Measurements from ENCODE around the gene MAPT.
"Not testable (repeated sequence)": the region's sequence is repeated elsewhere in the genome, so short reads cannot be mapped to it uniquely, and the experiment has no call there.

Gene MAPT

DNA sequence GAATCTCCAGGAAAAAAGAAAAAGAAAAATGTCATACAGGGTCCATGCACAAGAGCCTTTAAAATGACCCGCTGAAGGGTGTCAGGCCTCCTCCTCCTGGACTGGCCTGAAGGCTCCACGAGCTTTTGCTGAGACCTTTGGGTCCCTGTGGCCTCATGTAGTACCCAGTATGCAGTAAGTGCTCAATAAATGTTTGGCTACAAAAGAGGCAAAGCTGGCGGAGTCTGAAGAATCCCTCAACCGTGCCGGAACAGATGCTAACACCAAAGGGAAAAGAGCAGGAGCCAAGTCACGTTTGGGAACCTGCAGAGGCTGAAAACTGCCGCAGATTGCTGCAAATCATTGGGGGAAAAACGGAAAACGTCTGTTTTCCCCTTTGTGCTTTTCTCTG lies 105.5 kb downstream of the MAPT start:
- no peak for DNase-seq (ENCODE audit: low read depth, low spot score)
- no peak overlapping the region for H3K27ac ChIP-seq

GRCh38 chr17:46000292-46000691 lies 105.9 kb downstream of the MAPT start:
- no peak for DNase-seq (ENCODE audit: low read depth, low spot score)
- no peak overlapping the region for H3K27ac ChIP-seq

DNA sequence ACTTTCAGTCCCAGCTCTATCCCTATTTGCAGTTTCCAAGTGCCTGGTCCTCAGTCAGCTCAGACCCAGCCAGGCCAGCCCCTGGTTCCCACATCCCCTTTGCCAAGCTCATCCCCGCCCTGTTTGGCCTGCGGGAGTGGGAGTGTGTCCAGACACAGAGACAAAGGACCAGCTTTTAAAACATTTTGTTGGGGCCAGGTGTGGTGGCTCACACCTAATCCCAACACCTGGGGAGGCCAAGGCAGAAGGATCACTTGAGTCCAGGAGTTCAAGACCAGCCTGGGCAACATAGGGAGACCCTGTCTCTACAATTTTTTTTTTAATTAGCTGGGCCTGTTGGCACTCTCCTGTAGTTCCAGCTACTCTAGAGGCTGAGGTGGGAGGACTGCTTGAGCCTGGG lies 106.4 kb downstream of the MAPT start:
- DNase-seq (ENCODE audit: low read depth, low spot score) = no peak
- H3K27ac ChIP-seq = no peak overlapping the region

DNA sequence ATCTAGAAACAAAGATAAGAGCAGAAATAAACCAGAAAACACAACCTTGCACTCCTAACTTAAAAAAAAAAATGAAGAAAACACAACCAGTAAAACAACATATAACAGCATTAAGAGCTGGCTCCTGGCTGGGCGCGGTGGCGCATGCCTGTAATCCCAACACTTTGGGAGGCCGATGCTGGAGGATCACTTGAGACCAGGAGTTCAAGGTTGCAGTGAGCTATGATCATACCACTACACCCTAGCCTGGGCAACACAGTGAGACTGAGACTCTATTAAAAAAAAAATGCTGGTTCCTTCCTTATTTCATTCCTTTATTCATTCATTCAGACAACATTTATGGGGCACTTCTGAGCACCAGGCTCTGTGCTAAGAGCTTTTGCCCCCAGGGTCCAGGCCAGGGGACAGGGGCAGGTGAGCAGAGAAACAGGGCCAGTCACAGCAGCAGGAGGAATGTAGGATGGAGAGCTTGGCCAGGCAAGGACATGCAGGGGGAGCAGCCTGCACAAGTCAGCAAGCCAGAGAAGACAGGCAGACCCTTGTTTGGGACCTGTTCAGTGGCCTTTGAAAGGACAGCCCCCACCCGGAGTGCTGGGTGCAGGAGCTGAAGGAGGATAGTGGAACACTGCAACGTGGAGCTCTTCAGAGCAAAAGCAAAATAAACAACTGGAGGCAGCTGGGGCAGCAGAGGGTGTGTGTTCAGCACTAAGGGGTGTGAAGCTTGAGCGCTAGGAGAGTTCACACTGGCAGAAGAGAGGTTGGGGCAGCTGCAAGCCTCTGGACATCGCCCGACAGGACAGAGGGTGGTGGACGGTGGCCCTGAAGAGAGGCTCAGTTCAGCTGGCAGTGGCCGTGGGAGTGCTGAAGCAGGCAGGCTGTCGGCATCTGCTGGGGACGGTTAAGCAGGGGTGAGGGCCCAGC lies 107.3 kb downstream of the MAPT start:
- DNase-seq (ENCODE audit: low read depth, low spot score) = no peak
- no peak overlapping the region for H3K27ac ChIP-seq

DNA sequence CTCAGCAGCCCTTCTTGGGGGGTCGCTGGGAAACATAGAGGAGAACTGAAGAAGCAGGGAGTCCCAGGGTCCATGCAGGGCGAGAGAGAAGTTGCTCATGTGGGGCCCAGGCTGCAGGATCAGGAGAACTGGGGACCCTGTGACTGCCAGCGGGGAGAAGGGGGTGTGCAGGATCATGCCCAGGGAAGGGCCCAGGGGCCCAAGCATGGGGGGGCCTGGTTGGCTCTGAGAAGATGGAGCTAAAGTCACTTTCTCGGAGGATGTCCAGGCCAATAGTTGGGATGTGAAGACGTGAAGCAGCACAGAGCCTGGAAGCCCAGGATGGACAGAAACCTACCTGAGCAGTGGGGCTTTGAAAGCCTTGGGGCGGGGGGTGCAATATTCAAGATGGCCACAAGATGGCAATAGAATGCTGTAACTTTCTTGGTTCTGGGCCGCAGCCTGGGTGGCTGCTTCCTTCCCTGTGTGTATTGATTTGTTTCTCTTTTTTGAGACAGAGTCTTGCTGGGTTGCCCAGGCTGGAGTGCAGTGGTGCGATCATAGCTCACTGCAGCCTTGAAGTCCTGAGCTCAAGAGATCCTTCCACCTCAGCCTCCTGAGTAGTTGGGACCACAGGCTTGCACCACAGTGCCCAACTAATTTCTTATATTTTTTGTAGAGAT lies 108.1 kb downstream of the MAPT start:
- DNase-seq (ENCODE audit: low read depth, low spot score) = no peak
- H3K27ac ChIP-seq = no peak overlapping the region

GRCh38 chr17:46002973-46003316 lies 108.6 kb downstream of the MAPT start:
- DNase-seq (ENCODE audit: low read depth, low spot score) = no peak
- no peak overlapping the region for H3K27ac ChIP-seq

- no peak overlapping the region for H3K27ac ChIP-seq
These were observed 109.8 kb downstream of the MAPT start for GRCh38 chr17:46003907-46004748.

DNA sequence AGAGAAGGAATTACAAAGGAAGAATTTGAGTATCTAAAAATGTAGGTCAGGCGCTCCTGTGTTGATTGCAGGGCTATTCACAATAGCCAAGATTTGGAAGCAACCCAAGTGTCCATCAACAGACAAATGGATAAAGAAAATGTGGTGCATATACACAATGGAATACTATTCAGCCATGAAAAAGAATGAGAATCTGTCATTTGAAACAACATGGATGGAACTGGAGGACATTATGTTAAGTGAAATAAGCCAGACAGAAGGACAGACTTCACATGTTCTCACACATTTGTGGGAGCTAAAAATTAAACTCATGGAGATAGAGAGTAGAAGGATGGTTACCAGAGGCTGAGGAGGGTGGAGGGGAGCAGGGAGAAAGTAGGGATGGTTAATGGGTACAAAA lies 111.7 kb downstream of the MAPT start:
- H3K27ac ChIP-seq; DNase-seq (ENCODE audit: low read depth, low spot score): not testable (repeated sequence)

More at GRCh38 chr17:46003907-46004748, 109.8 kb downstream of the MAPT start:
- DNase-seq (ENCODE audit: low read depth, low spot score) = no peak

GRCh38 chr17:46007461-46007965 lies 113.2 kb downstream of the MAPT start:
- DNase-seq (ENCODE audit: low read depth, low spot score) = no peak

DNA sequence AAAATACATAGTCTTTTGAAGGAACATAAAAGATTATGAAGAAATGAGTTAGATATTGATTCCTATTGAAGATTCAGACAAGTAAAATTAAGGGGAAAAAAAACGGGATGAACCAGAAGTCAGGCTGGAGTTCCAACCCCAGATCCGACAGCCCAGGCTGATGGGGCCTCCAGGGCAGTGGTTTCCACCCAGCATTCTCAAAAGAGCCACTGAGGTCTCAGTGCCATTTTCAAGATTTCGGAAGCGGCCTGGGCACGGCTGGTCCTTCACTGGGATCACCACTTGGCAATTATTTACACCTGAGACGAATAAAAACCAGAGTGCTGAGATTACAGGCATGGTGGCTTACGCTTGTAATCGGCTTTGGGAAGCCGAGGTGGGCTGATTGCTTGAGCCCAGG lies 114.2 kb downstream of the MAPT start:
- DNase-seq (ENCODE audit: low read depth, low spot score) = no peak

More at GRCh38 chr17:46007461-46007965, 113.2 kb downstream of the MAPT start:
- H3K27ac ChIP-seq = no peak overlapping the region

DNA sequence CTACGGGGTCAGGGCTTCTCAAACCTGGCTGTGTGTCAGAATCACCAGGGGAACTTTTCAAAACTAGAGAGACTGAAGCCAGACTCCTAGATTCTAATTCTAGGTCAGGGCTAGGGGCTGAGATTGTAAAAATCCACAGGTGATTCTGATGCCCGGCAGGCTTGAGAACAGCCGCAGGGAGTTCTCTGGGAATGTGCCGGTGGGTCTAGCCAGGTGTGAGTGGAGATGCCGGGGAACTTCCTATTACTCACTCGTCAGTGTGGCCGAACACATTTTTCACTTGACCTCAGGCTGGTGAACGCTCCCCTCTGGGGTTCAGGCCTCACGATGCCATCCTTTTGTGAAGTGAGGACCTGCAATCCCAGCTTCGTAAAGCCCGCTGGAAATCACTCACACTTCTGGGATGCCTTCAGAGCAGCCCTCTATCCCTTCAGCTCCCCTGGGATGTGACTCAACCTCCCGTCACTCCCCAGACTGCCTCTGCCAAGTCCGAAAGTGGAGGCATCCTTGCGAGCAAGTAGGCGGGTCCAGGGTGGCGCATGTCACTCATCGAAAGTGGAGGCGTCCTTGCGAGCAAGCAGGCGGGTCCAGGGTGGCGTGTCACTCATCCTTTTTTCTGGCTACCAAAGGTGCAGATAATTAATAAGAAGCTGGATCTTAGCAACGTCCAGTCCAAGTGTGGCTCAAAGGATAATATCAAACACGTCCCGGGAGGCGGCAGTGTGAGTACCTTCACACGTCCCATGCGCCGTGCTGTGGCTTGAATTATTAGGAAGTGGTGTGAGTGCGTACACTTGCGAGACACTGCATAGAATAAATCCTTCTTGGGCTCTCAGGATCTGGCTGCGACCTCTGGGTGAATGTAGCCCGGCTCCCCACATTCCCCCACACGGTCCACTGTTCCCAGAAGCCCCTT lies 115.6 kb downstream of the MAPT start:
- no peak for DNase-seq (ENCODE audit: low read depth, low spot score)
- no peak overlapping the region for H3K27ac ChIP-seq

More for the DNA sequence above, 114.2 kb downstream of the MAPT start:
- H3K27ac ChIP-seq = no peak overlapping the region

DNA sequence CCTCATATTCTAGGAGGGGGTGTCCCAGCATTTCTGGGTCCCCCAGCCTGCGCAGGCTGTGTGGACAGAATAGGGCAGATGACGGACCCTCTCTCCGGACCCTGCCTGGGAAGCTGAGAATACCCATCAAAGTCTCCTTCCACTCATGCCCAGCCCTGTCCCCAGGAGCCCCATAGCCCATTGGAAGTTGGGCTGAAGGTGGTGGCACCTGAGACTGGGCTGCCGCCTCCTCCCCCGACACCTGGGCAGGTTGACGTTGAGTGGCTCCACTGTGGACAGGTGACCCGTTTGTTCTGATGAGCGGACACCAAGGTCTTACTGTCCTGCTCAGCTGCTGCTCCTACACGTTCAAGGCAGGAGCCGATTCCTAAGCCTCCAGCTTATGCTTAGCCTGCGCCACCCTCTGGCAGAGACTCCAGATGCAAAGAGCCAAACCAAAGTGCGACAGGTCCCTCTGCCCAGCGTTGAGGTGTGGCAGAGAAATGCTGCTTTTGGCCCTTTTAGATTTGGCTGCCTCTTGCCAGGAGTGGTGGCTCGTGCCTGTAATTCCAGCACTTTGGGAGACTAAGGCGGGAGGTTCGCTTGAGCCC lies 116.3 kb downstream of the MAPT start:
- DNase-seq (ENCODE audit: low read depth, low spot score) = no peak
- no peak overlapping the region for H3K27ac ChIP-seq

GRCh38 chr17:46011711-46012505 lies 117.6 kb downstream of the MAPT start:
- no peak overlapping the region for H3K27ac ChIP-seq
- no peak for DNase-seq (ENCODE audit: low read depth, low spot score)

- no peak for DNase-seq (ENCODE audit: low read depth, low spot score)
- H3K27ac ChIP-seq = no peak overlapping the region
These were observed 118.2 kb downstream of the MAPT start for GRCh38 chr17:46012506-46013079.

DNA sequence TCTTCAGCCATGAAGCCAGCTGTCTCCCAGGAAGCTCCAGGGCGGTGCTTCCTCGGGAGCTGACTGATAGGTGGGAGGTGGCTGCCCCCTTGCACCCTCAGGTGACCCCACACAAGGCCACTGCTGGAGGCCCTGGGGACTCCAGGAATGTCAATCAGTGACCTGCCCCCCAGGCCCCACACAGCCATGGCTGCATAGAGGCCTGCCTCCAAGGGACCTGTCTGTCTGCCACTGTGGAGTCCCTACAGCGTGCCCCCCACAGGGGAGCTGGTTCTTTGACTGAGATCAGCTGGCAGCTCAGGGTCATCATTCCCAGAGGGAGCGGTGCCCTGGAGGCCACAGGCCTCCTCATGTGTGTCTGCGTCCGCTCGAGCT lies 118.8 kb downstream of the MAPT start:
- no peak overlapping the region for H3K27ac ChIP-seq
- DNase-seq (ENCODE audit: low read depth, low spot score) = no peak

- no peak for DNase-seq (ENCODE audit: low read depth, low spot score)
- H3K27ac ChIP-seq = no peak overlapping the region
These were observed 119.3 kb downstream of the MAPT start for GRCh38 chr17:46013502-46014165.

- not testable (repeated sequence) for DNase-seq (ENCODE audit: low read depth, low spot score); H3K27ac ChIP-seq
These were observed 125.1 kb downstream of the MAPT start for GRCh38 chr17:46019408-46019925.
